Lung (tissue), 12 donors: ENCODE measurements around the gene CST6. TPM values are rescaled to one million over a fixed set of nuclear protein-coding genes. Genes with fewer than 3 reads are reported as not detected.

ENCODE experiments used
- ATAC-seq: fragments of 200-7000 bp; cut with Tn5 transposase; one replicate; pipeline ENCODE4 v1.9.1; 2020; ENCODE audit warnings: moderate number of reproducible peaks; ENCODE audit not compliant: insufficient read depth, low FRiP score
- DNase-seq, 3 donors: peaks; one replicate each; pipeline ENCODE4 v3.0.0-alpha.2; 2013 to 2017
- H3K27ac ChIP-seq, 2 donors: one replicate each; pipeline ENCODE4 v1.5.1; 2013; ENCODE audit warnings: mild to moderate bottlenecking in 2 of 2, moderate library complexity in 2 of 2, control low read depth in 1 of 2, inconsistent platforms in 1 of 2, low read depth in 1 of 2, low read length in 1 of 2
- H3K27me3 ChIP-seq, 3 donors: one replicate each; pipeline ENCODE4 v1.5.1; 2013; ENCODE audit warnings: low read length in 2 of 3; ENCODE audit not compliant: control insufficient read depth in 3 of 3, insufficient read depth in 3 of 3
- H3K36me3 ChIP-seq, 4 donors: one replicate each; pipeline ENCODE4 v1.5.1; 2013; ENCODE audit warnings: low read length in 4 of 4, mild to moderate bottlenecking in 1 of 4, moderate library complexity in 1 of 4; ENCODE audit not compliant: control insufficient read depth in 4 of 4, insufficient read depth in 4 of 4
- H3K4me1 ChIP-seq, 5 donors: one replicate each; pipeline ENCODE4 v1.5.1; 2013; ENCODE audit warnings: low read length in 5 of 5, mild to moderate bottlenecking in 2 of 5, moderate library complexity in 1 of 5; ENCODE audit not compliant: control insufficient read depth in 5 of 5, insufficient read depth in 5 of 5
- H3K4me3 ChIP-seq: one replicate; pipeline ENCODE4 v1.5.1; 2013; ENCODE audit warnings: mild to moderate bottlenecking, control low read depth, moderate library complexity
- H3K9ac ChIP-seq, 2 donors: one replicate each; pipeline ENCODE4 v1.5.1; 2013; ENCODE audit warnings: low read length in 2 of 2, control low read depth in 1 of 2; ENCODE audit not compliant: insufficient read depth in 1 of 2
- H3K9me3 ChIP-seq, 4 donors: one replicate each; pipeline ENCODE4 v1.5.1; 2013; ENCODE audit warnings: low read length in 3 of 4, mild to moderate bottlenecking in 1 of 4, moderate library complexity in 1 of 4; ENCODE audit not compliant: control insufficient read depth in 4 of 4, insufficient read depth in 3 of 4
- CTCF ChIP-seq: IDR thresholded peaks from 2 replicates; pipeline ENCODE4 v1.5.1; 2012; ENCODE audit warnings: mild to moderate bottlenecking; ENCODE audit errors: control extremely low read depth, extremely low read depth
- WGBS, 2 donors: extraction: QIAGEN DNeasy Blood & Tissue Kit; methylation state at CpG; one replicate each; pipeline ENCODE4 v1.1.7; 2013; 5-methylcytosine and 5-hydroxymethylcytosine counted together
- polyA plus RNA-seq, 2 donors: library from polyadenylated mRNA; stranded (reverse); fragments of 200-250 nt; gene quantifications; one replicate each; pipeline ENCODE4 v1.2.1, GENCODE V29; 2013
- total RNA-seq, 2 donors: library from RNA; depleted of rRNA in 1 of 2; stranded (reverse); fragments of >200 nt in 1 of 2; gene quantifications; one replicate each; pipeline ENCODE4 v1.2.1, GENCODE V29; 2014 to 2021
- donor health status: control.
- donor health status: control.
- donor health status: Bipolar disorder and iron deficiency.
- donor health status: healthy.
- donor health status: DM: yes; HTN: yes; CAD: no.

The CST6 gene
- total and polyA plus RNA-seq, 4 donors, result 7.1 to 38.8 (median 24.7) TPM

GRCh38 chr11:66036334-66036710 is 24.5 kb downstream of the CST6 start:
- Histone ChIP-seq H3K27me3 (no peaks in the 10 kb centered on the region), H3K4me3 (no peak overlapping the region), H3K4me1 (no peaks in the 10 kb centered on the region), H3K36me3 (no peaks in the 10 kb centered on the region), H3K27ac (no peak overlapping the region), H3K9me3 (no peaks in the 10 kb centered on the region), H3K9ac (no peak overlapping the region)
- TF ChIP-seq CTCF, result no peak
- WGBS, 2 donors, result 71 to 88% methylated on average over 5 of the region's 5 CpGs
- DNase-seq, result no peak
- ATAC-seq, result no peak

DNA sequence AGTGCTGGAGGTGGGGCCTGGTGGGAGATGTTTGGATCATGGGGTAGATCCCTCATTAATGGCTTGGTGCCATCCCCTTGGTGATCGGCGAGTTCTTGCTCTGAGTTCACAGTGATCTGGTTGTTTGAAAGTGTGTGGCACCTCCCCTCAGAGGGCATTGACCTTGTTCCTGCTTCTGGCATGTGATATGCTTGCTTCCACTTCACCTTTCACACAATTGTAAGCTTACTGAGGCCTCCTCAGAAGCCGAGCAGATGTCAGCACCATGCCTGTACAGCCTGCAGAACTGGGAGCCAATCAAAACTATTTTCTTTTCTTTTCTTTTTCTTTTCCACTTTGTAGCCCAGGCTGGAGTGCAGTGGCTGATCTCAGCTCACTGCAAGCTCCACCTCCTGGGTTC is 25.5 kb downstream of the CST6 start:
- Histone ChIP-seq H3K9ac (no peak overlapping the region), H3K4me1 (no peaks in the 10 kb centered on the region), H3K4me3 (no peak overlapping the region), H3K27me3 (no peaks in the 10 kb centered on the region), H3K9me3 (no peaks in the 10 kb centered on the region), H3K27ac (no peak overlapping the region), H3K36me3 (no peaks in the 10 kb centered on the region)
- WGBS, 2 donors, result 88 to 100% methylated on average over 3 of the region's 3 CpGs
- ATAC-seq, result no peak
- TF ChIP-seq CTCF, result no peak
- no peak for DNase-seq

DNA sequence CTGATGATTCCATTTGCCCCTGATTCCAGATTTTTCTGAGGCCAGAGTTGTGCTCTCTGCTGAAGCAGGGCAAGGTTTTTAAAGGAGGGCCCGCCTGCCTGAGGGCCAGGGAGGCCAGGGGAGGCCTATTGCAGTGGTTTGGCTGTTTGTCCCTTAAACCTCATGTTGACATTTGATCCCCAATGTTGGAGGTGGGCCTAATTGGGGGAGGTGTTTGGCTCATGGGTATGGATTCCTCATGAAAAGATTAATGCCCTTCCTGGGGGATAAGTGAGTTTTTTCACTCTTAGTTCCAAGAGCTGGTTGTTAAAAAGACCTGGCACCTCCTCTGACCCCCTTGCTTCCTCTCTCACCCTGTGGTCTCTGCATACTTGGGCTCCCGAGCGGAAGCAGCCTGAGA is 28.0 kb downstream of the CST6 start:
- 84 to 87% methylated on average over 3 of the region's 3 CpGs for WGBS, 2 donors
- Histone ChIP-seq H3K4me1 (no peaks in the 10 kb centered on the region), H3K4me3 (no peak overlapping the region), H3K27ac (no peak overlapping the region), H3K9ac (no peak overlapping the region), H3K27me3 (no peaks in the 10 kb centered on the region), H3K9me3 (no peaks in the 10 kb centered on the region), H3K36me3 (no peaks in the 10 kb centered on the region)
- TF ChIP-seq CTCF, result no peak
- no peak for ATAC-seq
- DNase-seq, result no peak
